ENCODE measurements around the gene NBPF1.
"Not testable (repeated sequence)": the region's sequence is repeated elsewhere in the genome, so short reads cannot be mapped to it uniquely, and the experiment has no call there.

NBPF1 gene

GRCh38 chr1:16605532-16606505 lies 7.5 kb downstream of the NBPF1 start:
- no peak for DNase-seq (ENCODE audit: low read depth in 3 of 3)

GRCh38 chr1:16605213-16605525 lies 8.2 kb downstream of the NBPF1 start:
- no peak for DNase-seq (ENCODE audit: low read depth in 3 of 3)

GRCh38 chr1:16604514-16605212 lies 8.7 kb downstream of the NBPF1 start:
- DNase-seq (ENCODE audit: low read depth in 3 of 3) = not testable (repeated sequence)

- DNase-seq (ENCODE audit: low read depth in 3 of 3) = not testable (repeated sequence)
Observed at GRCh38 chr1:16603623-16604022, 9.7 kb downstream of the NBPF1 start.

- DNase-seq (ENCODE audit: low read depth in 3 of 3) = not testable (repeated sequence)
Observed at GRCh38 chr1:16602336-16603011, 10.9 kb downstream of the NBPF1 start.

- not testable (repeated sequence) for DNase-seq (ENCODE audit: low read depth in 3 of 3)
Observed at GRCh38 chr1:16600855-16601786, 12.2 kb downstream of the NBPF1 start.

GRCh38 chr1:16599326-16599725 lies 14.0 kb downstream of the NBPF1 start:
- DNase-seq (ENCODE audit: low read depth in 3 of 3) = not testable (repeated sequence)

- not testable (repeated sequence) for DNase-seq (ENCODE audit: low read depth in 3 of 3)
Observed at GRCh38 chr1:16595216-16595615, 18.1 kb downstream of the NBPF1 start.

GRCh38 chr1:16591845-16592244 lies 21.5 kb downstream of the NBPF1 start:
- not testable (repeated sequence) for DNase-seq (ENCODE audit: low read depth in 3 of 3)

- DNase-seq (ENCODE audit: low read depth in 3 of 3) = not testable (repeated sequence)
Observed at GRCh38 chr1:16588081-16588480, 25.3 kb downstream of the NBPF1 start.

- not testable (repeated sequence) for DNase-seq (ENCODE audit: low read depth in 3 of 3)
Observed at GRCh38 chr1:16587639-16588038, 25.7 kb downstream of the NBPF1 start.

- not testable (repeated sequence) for DNase-seq (ENCODE audit: low read depth in 3 of 3)
Observed at GRCh38 chr1:16565324-16565723, 48.0 kb downstream of the NBPF1 start.

GRCh38 chr1:16561035-16561434 lies 52.3 kb downstream of the NBPF1 start:
- not testable (repeated sequence) for DNase-seq (ENCODE audit: low read depth in 3 of 3)

GRCh38 chr1:16560498-16560897 lies 52.9 kb downstream of the NBPF1 start:
- not testable (repeated sequence) for DNase-seq (ENCODE audit: low read depth in 3 of 3)

- DNase-seq (ENCODE audit: low read depth in 3 of 3) = not testable (repeated sequence)
Observed at GRCh38 chr1:16559688-16560087, 53.7 kb downstream of the NBPF1 start.

- not testable (repeated sequence) for DNase-seq (ENCODE audit: low read depth in 3 of 3)
Observed at GRCh38 chr1:16557034-16557433, 56.3 kb downstream of the NBPF1 start.

GRCh38 chr1:16553244-16553643 lies 60.1 kb downstream of the NBPF1 start:
- not testable (repeated sequence) for DNase-seq (ENCODE audit: low read depth in 3 of 3)

GRCh38 chr1:16550212-16550918 lies 63.0 kb downstream of the NBPF1 start:
- DNase-seq (ENCODE audit: low read depth in 3 of 3) = not testable (repeated sequence)

- DNase-seq (ENCODE audit: low read depth in 3 of 3) = not testable (repeated sequence)
Observed at GRCh38 chr1:16549545-16549944, 63.8 kb downstream of the NBPF1 start.

- DNase-seq (ENCODE audit: low read depth in 3 of 3) = not testable (repeated sequence)
Observed at GRCh38 chr1:16547502-16548241, 65.7 kb downstream of the NBPF1 start.
